GF-D8 (cell line): ENCODE data around the gene PLA2G2D.

ENCODE experiments used
- DNase-seq: peaks from one replicate; lab custom pipeline; 2025; lab: John Stamatoyannopoulos, UW

The PLA2G2D gene

DNA sequence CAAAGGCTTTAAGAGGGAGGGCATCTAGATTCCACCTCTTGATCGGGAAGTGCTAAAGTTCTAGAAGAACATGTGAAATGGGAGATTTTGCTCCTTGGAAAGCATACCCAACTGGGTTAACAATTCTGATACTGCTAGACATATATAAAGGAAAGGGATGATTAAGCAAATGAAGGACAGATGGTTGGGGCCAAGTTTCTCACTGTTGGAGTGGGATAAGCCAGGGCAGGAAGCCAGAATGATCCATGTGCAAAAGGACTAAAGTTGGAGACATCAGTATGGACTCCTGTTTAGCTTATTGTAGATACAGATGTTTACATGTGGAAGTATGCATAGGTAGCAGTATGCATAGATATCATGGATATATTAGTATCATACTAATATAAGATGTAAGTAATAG, 32.5 kb downstream of the PLA2G2D start:
- no peak for DNase-seq

DNA sequence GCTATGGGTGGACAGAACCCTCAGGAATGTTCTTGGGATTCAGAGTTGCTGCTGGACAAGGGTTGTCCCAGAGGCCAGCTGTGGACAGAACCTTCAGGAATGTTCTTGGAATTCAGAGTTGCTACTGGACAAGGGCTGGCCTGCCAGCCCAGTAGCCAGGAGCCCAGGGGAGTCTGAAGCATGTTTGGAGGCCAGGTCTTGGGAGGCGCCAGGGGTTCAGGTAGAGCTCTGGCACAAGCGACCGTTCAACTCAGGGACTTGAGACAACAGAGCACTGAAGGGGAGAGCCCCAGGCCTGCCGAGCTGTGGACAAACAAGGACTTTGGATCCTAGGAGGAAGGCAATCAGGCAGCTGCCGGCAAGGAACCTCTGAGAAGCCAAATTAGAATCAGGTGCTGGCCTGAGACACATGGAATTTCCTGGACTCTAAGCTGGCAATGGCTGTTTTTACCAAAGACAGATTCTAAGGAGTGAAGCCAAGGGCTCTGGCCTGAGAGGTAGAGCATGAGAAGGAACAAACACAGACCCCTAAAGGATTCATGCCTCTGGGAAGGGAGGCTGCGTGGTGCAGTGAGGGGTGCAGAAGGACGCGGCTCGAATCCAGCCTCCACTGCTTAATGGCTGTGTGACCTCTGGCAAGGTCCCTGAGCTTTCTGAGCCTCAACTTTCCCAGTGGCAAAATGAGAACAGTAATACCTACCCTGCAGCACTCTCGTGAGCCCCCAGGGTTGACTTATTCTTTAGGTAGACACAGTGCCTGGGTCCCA, 36.0 kb downstream of the PLA2G2D start:
- no peak for DNase-seq

DNA sequence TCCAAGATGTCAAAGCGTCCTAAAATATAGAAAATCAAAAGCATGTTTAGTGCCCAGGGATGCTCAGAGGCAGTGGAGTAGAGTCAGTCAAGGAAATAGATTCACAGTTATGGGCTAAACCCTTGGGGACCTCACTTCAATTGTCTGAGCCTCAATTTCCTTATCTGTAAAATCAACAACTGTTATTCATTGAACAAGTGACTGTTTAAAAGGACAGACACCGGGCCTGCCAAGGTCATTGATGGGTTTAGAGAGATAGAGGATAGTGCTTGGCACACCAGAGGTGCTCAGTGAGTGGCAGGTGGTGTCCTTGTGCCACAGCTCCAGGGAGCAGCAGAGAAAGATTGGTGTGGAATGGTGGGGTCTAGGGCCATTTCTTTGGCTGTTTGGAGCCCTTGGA, 36.6 kb downstream of the PLA2G2D start:
- no peak for DNase-seq

DNA sequence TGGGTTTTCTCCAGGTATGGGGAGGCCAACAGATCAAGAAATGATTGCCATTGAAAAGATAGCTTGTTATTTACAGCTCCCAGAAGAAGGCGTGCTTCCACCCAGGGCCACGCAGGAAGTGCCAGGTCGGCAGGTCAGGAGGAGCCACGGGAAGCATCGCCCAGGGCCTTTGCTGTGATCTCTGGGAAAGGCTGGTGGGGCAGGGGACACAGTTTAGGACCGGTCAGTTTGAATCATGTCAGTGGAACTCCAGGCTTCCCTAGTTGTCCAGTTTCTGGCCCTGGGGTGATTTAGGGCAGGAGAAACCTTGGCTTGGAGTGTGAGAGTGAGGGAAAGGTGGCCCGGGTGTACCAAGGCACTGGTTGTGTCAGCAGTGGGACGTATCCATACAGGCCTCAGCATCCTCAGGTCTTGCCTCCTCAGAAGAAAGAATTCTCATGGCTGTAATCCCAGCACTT, 38.0 kb downstream of the PLA2G2D start:
- no peak for DNase-seq

DNA sequence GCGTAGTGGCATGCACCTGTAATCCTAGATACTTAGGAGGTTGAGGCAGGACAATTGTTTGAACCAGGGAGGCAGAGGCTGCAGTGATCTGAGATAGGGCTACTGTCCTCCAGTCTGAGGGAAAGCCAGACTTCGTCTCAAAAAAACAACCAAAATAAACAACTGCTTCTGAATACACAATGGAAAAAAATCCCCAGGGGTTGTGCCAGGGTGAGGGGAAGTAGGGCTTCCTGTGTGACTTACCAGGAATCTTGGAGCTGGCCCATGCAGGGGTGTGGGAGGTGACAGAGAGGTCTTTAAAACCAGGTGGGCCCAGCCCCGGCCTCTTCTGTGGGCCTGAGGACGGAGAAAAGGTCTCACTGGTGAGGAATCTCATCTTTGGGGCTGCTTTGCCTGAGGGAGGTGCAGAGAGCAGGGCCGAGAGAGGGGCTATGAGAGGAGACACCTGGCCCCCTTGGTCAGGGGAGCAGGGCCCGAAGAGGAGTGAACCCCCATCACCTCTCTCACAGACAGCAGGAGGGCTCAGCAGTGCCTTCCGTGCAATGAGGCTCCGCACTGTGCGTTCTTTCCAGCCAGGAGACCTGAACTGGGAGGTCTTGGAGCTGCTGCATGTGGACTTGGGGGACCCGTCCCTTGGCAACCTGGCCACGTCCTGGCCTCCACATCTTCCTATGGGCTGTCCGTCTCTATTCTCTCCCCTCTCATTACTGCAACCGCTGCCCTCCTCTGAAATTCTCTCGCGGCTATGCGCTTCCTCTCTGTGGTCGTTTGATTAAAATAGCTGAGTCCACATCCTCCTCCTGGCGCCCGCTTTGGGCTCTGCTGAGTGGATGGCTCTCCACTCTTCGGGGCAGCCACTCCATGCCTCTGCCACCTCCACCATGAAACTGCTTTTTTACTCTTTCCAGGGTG, 38.6 kb downstream of the PLA2G2D start:
- DNase-seq = no peak

DNA sequence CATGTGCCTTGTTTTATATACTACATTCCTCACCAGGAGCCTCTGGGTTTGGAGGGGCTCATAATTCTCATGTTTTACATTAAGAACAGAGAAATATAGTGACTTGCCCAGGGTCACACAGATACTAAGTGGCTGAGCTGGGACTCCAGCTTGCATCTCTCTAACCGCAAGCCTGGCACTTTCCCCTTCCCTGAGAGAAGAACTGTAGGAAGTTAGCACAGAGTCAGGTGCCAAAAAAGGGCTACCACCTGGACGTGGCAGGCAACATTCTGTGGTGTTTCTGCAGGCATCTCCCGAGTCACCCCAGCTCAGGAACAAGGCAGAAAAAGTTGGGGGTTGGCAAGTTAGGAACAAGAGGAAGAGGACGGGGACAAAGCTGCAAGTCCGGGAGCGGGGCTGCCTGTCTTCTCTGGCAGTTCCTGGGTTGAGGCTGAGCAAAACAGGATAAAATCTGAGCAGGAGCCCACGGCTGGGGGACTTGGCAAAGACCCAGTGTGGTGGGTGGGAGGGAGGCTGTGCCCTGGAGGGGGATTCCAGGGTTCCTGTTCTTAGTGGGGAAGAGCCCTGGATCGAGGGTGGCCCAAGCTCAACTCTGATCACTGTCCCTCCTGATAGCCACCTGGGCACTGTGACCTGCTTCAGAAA, 39.6 kb downstream of the PLA2G2D start:
- no peak for DNase-seq

DNA sequence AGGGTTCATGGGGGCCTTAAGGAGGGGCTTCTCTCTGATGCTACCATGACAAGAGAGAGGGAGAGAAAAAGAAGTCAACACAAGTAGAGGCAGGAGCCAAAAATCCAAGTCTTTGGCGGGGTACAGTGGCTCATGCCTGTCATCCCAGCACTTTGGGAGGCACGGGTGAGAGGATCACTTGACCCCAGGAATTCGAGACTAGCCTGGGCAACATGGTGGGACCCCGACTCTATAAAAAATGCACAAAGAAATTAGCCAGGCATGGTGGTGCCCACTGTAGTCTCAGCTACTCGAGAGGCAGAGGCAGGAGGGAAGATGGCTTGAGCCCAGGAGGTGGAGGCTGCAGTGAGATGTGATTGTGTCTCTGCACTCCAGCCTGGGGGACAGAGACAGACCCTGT, 40.6 kb downstream of the PLA2G2D start:
- DNase-seq = no peak

DNA sequence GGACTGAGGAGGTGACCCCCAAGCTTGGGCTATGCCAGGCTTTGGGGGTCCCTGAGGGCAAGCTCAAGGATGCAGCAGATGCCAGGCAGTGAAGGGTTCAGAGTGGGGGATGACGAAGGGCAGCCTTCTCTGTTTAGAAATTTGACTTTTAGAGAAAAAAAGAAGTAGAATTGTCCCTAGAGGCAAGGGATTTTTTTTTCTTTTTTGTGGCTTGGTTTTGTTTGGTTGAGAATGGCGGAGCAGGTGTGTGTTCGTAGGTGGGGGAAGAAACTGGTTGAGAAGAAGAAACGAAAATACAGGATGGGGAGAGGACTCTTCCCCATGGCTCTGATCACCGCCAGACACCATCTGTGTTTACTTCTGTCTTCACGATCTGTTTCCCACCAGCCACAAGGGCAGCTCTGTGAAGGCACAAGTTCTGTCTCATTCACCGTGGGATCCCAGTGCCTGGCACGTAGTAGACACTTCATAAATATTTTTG, 41.1 kb downstream of the PLA2G2D start:
- no peak for DNase-seq

DNA sequence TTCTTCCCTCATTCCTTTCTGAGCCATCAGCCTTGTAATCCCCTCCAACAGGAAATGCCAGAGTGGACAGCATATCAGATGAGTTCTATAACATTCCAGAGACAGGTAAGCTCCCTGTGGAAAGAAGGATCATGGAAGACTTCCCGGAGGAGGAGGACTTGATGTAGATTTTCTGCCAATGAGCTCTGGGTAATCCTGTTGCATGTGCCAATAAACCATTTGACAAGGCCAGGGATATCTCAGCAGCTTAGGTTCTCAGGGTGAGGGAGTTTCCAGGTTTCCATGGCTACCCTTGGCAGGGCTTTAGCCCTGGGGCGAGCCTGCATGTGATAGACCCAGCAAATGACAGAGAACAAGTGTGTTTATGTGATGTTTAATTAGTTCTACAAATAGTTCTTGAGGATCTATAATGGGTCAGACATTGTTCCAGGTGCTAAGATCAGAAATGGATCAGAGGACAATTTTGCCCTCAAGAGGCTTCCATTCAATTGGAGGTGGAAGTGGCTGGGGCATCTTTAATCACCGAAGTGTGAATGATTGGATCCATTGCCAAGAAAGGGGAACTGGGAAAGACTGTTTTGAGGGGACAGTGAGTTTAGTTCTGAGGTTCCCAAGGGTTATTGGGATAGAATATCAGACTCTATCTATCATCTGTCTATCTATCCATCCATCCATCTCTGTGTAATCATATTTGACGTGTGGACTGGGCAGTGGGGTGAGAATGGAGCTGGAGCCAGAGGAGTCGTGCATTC, 42.5 kb downstream of the PLA2G2D start:
- DNase-seq = no peak

DNA sequence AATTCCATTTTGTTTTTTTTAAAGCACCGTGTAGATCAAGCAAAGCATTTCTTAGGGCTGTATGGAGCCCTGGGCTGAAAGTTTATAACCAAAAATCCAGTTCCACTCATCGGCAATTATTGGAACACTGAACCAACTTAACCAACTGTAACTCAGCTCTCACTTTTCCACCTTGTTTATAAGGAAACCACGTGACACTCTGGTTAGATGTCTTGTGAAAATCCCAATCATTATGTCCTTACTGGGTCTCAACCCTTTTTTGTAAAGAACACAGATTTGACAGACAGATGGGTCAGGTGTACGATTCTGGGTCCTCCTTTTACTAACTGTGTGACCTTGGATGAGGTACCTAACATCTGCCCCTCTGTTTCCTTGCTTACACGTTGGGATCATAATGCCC, 43.1 kb downstream of the PLA2G2D start:
- DNase-seq = no peak

DNA sequence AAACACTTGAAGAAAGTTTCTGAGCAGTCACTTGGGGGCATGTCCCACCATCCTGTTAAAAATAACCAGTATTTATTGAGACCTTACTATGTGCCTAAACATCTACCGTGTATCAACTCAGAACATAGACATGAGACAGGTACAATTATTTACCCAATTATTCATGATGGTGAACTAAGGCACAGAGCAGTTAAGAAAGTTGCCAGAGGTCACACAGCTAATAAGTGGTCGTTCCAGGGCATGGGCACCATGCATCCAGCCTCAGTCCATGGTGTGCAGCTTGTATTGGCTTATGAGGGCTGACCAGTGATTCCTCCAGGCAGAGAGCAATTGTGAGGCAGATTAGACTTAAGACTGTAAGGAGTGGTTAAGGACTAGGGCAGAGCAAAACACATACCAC, 44.0 kb downstream of the PLA2G2D start:
- DNase-seq = no peak

DNA sequence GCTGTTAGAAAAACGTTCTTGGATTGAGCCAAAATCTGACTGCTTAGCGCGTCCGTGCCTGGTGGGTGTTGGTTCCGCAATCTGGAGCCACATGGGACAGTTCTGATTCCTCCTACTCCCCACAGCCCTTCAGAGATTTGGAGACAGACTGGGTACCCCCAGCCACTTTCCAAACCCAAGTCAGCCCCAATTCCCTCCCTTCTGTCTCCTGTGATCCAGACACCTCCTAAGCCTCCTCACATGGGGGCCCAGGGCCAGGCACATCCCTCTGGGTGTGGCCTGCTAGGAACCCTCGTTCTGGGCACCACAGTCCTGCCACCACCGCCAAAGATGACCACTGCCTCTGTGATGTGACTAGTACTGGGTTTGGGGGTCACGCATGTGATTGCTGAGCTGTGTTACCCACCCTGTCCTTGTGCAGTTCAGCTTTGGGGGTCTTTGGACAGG, 44.6 kb downstream of the PLA2G2D start:
- DNase-seq = no peak

DNA sequence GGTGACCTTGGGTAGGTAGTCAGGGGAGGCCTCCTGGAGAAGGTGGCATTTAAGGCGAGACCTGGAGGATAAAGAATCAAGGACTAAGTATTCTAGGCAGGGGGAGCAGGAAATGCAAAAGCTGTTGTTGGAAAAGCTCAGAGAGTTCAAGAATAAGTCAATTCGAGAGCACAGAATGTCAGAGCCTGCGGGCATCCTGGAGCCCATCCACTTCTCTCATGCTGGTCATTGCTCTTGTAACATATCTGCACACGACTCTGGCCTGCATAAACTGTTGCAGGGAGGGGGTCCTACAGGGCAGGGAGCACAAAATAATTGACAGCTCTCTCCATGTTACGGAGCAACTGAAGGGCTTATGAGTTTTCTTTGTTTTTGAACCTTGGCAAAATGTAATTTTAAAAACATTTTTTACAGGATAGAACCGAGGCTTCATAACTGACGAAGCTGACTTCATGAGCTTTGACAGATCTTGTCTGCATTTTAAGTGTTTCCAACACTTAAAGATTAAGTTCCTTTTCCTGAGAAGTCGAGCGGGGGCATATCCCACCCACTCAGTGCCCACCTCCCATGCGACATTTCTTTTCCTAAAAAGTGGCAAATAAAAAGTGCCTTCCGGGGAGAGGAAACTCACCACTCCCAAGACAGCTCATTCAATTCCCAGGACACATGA, 45.1 kb downstream of the PLA2G2D start:
- no peak for DNase-seq

DNA sequence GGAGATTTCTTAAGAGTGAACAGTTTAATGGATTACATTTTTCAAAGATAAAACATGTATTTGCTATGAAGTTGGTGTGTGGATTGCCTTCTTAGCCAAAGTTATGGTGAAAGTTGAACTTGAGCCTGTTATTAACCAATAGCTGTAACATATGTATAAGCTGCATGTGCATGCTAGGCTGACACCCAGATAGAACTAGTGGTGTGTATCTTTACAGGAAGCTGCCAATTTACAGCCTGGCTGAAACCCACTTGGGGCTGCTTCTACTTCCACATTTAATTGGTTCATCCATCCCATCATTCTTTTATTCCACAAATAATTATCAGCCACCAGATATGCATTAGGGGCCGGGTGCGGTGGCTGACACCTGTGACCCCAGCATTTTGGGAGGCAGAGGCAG, 46.1 kb downstream of the PLA2G2D start:
- no peak for DNase-seq

DNA sequence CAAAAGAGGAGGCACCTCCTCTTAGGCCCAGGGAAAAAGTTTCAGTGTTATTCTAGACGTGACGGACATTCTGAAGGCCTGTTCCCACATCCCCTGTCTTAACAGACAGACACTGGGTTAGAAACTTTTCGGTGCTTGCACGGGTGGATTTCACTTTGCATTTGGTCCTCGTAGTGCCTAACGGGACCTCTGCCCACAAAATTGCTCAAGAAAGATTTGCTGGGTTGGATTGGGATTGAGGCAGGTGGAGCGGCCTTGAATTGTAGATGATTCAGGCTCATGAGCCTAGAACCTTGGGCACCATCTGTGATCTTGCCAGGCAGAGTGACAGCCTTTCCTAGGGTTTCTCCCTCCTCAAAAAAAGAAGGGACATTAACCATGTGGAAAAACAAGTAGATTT, 46.6 kb downstream of the PLA2G2D start:
- DNase-seq = no peak

DNA sequence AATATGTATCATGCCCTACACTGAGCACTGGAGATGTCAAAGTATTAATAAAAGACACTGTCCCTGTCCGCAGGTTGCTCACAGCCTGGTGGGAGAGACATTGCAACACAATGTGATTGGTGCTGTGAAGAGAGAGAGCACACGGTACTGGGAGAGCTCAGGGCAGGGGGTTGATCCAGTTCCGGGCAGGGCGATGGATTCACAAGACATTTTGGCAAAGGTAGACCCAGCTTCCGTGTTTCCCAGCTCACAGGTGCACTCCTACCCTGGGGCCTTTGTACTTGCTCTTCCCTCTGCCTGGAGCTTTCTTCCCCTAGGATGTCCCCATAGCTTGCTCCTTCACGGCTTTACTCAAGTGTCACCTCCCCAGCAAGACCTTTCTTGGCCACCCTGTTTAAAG, 47.9 kb downstream of the PLA2G2D start:
- no peak for DNase-seq

DNA sequence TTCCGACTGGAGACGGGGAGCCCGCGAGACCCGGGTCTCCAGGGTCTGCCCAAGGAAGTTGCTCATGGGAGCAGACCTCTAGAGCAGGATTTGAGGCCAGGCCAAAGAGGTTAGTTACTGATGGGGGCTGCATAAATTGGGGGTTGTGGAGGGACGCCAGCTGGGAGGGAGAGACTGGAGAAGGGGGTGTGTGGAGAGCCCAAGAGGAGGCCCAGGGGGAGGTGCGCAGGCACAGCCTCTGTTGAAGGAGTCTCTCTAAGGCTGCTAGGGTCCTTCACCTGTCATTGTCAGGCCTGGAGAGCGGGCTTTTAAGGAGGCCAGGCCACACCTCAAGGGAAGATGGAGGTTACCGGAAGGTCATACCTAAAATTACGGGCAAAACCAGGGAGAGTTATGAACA, 49.0 kb downstream of the PLA2G2D start:
- no peak for DNase-seq

DNA sequence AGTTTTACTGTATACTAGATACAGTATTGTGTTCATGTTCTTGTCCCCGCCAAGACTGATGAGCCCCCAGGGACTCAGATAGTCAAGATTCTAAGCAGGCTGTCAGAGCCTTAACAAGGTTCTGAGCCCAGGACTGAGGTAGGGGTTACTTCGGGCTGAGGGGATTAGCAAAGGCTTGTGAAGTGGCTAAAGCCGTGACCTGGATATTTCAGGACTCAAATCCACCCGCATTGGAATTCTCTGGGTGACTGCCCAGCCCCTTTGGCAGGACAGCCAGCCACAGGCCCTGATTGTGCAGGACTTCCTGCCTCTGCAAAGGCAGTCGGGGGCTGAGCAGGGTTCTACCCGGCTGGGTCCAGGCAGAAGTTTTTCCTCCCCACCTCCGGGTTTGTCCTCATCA, 49.5 kb downstream of the PLA2G2D start, which contains the start of gene PLA2G5:
Gene PLA2G5 (plus strand): TSS at position 321 of the 400 bp plus-strand sequence. CDS start 14,637 bp downstream, outside the sequence.
- no peak for DNase-seq

DNA sequence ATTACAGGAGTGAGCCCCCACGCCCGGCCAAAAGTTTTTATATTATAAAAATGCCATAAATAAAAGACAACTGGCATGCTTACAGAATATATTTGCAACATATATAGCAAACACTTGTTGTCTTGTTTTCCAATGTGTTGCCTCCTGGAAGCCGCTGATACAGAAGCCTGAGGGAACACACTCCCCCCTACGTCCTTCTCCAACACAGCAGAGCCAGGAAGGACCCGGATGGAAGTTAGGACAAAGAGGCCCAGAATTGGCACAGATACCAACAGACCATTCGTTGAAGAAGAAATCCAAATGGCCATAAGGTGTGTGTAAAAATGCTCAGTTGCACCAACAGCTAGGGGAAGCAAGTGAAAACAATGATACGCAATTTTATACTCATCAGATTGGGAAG, 50.6 kb downstream of the PLA2G2D start:
- no peak for DNase-seq

DNA sequence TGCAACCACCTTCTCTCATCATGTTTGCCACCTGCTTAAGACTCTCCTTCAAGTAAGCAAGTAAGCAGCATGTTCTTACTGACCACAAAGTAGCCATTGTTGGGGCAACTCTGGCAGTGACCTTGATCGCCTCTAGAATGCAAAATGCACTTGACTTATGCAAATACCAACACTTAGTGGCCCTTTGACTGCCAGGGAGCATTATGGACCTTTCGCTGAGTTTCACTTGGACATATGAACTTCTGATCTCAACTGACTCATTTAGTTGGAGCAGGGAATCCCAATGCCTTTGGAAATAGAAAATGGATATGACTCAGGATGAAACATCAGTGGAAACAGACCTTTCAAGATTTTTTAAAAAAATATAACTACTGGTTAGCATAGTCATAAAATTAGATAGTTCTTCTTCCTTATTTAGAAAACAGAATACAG, 55.5 kb downstream of the PLA2G2D start:
- no peak for DNase-seq
